Retinal pigment epithelial cell (primary cell): ENCODE results near the gene ADGRG1.

Experiments
- DNase-seq: peaks from one replicate; pipeline ENCODE4 v3.0.0-alpha.2; 2010; ENCODE audit warnings: low read depth
- H3K4me3 ChIP-seq: 2 replicates; pipeline ENCODE4 v1.5.1; 2011; ENCODE audit warnings: mild to moderate bottlenecking, low read length, control low read depth, moderate library complexity
- CTCF ChIP-seq: conservative IDR thresholded peaks from 2 replicates; pipeline ENCODE4 v1.5.1; 2011; ENCODE audit warnings: low read depth, low read length, control low read depth, inconsistent platforms

Gene ADGRG1

GRCh38 chr16:57676553-57677085 lies 48.2 kb downstream of the ADGRG1 start:
- TF ChIP-seq CTCF, result no peak
- H3K4me3 ChIP-seq, result no peak overlapping the region
- DNase-seq, result no peak

GRCh38 chr16:57677622-57678369 lies 49.4 kb downstream of the ADGRG1 start:
- no peak overlapping the region for H3K4me3 ChIP-seq
- no peak for TF ChIP-seq CTCF
- DNase-seq, result no peak

- DNase-seq, result no peak
- no peak for TF ChIP-seq CTCF
- H3K4me3 ChIP-seq, result no peak overlapping the region
Observed at GRCh38 chr16:57679016-57679415, 50.6 kb downstream of the ADGRG1 start.

GRCh38 chr16:57679767-57680482 lies 51.5 kb downstream of the ADGRG1 start:
- H3K4me3 ChIP-seq, result no peak overlapping the region
- no peak for DNase-seq
- no peak for TF ChIP-seq CTCF

GRCh38 chr16:57680842-57681375 lies 52.5 kb downstream of the ADGRG1 start:
- H3K4me3 ChIP-seq, result no peak overlapping the region
- no peak for DNase-seq
- TF ChIP-seq CTCF, result no peak

GRCh38 chr16:57681950-57682728 lies 53.7 kb downstream of the ADGRG1 start:
- DNase-seq, result no peak
- H3K4me3 ChIP-seq, result no peak overlapping the region
- TF ChIP-seq CTCF, result no peak
